Lung (tissue), 12 donors: ENCODE data around the gene CANT1. TPM values are rescaled to one million over a fixed set of nuclear protein-coding genes. Genes with fewer than 3 reads are reported as not detected.

Experiments used
- ATAC-seq: fragments of 200-7000 bp; cut with Tn5 transposase; one replicate; pipeline ENCODE4 v1.9.1; 2020; ENCODE audit warnings: moderate number of reproducible peaks; ENCODE audit not compliant: insufficient read depth, low FRiP score
- DNase-seq, 3 donors: peaks; one replicate each; pipeline ENCODE4 v3.0.0-alpha.2; 2013 to 2017
- H3K27ac ChIP-seq, 2 donors: one replicate each; pipeline ENCODE4 v1.5.1; 2013; ENCODE audit warnings: mild to moderate bottlenecking in 2 of 2, moderate library complexity in 2 of 2, control low read depth in 1 of 2, inconsistent platforms in 1 of 2, low read depth in 1 of 2, low read length in 1 of 2
- H3K27me3 ChIP-seq, 3 donors: one replicate each; pipeline ENCODE4 v1.5.1; 2013; ENCODE audit warnings: low read length in 2 of 3; ENCODE audit not compliant: control insufficient read depth in 3 of 3, insufficient read depth in 3 of 3
- H3K36me3 ChIP-seq, 4 donors: one replicate each; pipeline ENCODE4 v1.5.1; 2013; ENCODE audit warnings: low read length in 4 of 4, mild to moderate bottlenecking in 1 of 4, moderate library complexity in 1 of 4; ENCODE audit not compliant: control insufficient read depth in 4 of 4, insufficient read depth in 4 of 4
- H3K4me1 ChIP-seq, 5 donors: one replicate each; pipeline ENCODE4 v1.5.1; 2013; ENCODE audit warnings: low read length in 5 of 5, mild to moderate bottlenecking in 2 of 5, moderate library complexity in 1 of 5; ENCODE audit not compliant: control insufficient read depth in 5 of 5, insufficient read depth in 5 of 5
- H3K4me3 ChIP-seq: one replicate; pipeline ENCODE4 v1.5.1; 2013; ENCODE audit warnings: mild to moderate bottlenecking, control low read depth, moderate library complexity
- H3K9ac ChIP-seq, 2 donors: one replicate each; pipeline ENCODE4 v1.5.1; 2013; ENCODE audit warnings: low read length in 2 of 2, control low read depth in 1 of 2; ENCODE audit not compliant: insufficient read depth in 1 of 2
- H3K9me3 ChIP-seq, 4 donors: one replicate each; pipeline ENCODE4 v1.5.1; 2013; ENCODE audit warnings: low read length in 3 of 4, mild to moderate bottlenecking in 1 of 4, moderate library complexity in 1 of 4; ENCODE audit not compliant: control insufficient read depth in 4 of 4, insufficient read depth in 3 of 4
- WGBS, 2 donors: extraction: QIAGEN DNeasy Blood & Tissue Kit; methylation state at CpG; one replicate each; pipeline ENCODE4 v1.1.7; 2013; 5-methylcytosine and 5-hydroxymethylcytosine counted together
- polyA plus RNA-seq, 2 donors: library from polyadenylated mRNA; stranded (reverse); fragments of 200-250 nt; gene quantifications; one replicate each; pipeline ENCODE4 v1.2.1, GENCODE V29; 2013
- total RNA-seq, 2 donors: library from RNA; depleted of rRNA in 1 of 2; stranded (reverse); fragments of >200 nt in 1 of 2; gene quantifications; one replicate each; pipeline ENCODE4 v1.2.1, GENCODE V29; 2014 to 2021
- TF ChIP-seq, protein P1 (sequence below): IDR thresholded peaks from 2 replicates; pipeline ENCODE4 v1.5.1; 2012; ENCODE audit warnings: mild to moderate bottlenecking; ENCODE audit errors: control extremely low read depth, extremely low read depth
- donor health status: control.
- donor health status: control.
- donor health status: Bipolar disorder and iron deficiency.
- donor health status: healthy.
- donor health status: DM: yes; HTN: yes; CAD: no.

CANT1 gene
- total and polyA plus RNA-seq, 4 donors, result 8.5 to 75.8 (median 48.7) TPM

DNA sequence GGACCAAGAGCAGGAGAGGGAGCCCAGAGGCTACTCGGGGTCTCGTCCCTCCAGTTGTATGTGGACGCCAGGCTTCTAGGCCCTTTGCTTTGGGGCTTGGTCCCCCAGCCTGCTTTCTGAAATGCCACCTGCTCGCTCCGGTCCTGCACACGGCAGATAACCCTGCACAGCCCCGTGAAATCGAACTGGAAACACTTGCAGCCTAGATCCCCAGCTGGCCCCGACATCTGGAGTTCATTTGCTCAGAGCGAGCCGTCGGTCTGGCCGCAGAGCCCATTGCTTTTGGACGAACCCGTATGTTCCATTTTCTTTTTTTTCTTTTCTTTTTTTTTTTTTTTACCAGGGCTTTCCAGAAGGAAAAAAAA, 37.3 kb upstream of the CANT1 start:
- Histone ChIP-seq H3K36me3 (peaks cover 0 to 3% (median 0%) of the 10 kb centered on the region in 4 donors), H3K9me3 (no peaks in the 10 kb centered on the region), H3K27ac (no peak overlapping the region), H3K4me1 (peaks cover 0 to 9% (median 0%) of the 10 kb centered on the region in 5 donors), H3K9ac (no peak overlapping the region), H3K27me3 (peaks cover 0 to 7% (median 0%) of the 10 kb centered on the region in 3 donors), H3K4me3 (no peak overlapping the region)
- ATAC-seq (no peak), DNase-seq (no peak)
- TF ChIP-seq, protein P1, sequence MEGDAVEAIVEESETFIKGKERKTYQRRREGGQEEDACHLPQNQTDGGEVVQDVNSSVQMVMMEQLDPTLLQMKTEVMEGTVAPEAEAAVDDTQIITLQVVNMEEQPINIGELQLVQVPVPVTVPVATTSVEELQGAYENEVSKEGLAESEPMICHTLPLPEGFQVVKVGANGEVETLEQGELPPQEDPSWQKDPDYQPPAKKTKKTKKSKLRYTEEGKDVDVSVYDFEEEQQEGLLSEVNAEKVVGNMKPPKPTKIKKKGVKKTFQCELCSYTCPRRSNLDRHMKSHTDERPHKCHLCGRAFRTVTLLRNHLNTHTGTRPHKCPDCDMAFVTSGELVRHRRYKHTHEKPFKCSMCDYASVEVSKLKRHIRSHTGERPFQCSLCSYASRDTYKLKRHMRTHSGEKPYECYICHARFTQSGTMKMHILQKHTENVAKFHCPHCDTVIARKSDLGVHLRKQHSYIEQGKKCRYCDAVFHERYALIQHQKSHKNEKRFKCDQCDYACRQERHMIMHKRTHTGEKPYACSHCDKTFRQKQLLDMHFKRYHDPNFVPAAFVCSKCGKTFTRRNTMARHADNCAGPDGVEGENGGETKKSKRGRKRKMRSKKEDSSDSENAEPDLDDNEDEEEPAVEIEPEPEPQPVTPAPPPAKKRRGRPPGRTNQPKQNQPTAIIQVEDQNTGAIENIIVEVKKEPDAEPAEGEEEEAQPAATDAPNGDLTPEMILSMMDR, result no peak
- WGBS, 2 donors, result 78 to 87% methylated on average over 15 of the region's 15 CpGs

DNA sequence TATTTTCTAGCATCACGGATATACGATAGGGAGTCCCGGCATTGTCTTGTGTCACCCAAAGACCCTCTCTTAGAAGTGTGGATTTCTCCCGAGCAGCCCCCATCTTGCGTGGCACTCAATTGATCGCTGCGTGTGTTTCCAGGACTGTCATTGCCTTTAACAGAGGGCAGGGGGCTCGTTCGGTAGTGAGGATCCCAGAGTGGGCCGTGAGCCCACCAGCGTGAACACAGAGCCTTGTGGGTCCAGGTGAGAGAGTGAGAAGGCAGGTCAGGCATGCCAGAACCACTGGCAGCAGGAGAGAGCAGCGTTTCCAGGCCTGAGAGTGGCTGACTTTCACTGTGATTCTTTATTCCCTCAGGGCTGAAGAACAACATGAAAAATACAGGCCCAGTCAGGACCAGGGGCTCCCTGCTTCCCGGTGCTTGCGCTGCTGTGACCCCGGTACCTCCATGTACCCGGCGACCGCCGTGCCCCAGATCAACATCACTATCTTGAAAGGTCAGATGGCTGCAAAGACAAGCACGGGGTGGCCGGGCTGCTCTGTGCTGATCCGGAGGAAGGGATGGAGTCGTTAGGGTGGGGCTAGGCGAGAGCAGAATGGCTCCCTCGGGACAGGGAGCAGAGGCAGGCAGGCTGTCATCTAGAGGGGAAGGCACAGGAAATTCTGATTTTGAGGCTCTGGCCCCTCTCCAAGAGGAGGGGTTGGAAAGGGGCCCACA, 36.8 kb upstream of the CANT1 start:
- ATAC-seq (no peak), DNase-seq (peak in 1 of 3 donors; percentile 49)
- no peak overlapping the region for H3K9ac ChIP-seq
- H3K4me1 ChIP-seq, result peaks cover 0 to 9% (median 0%) of the 10 kb centered on the region in 5 donors
- peaks cover 0 to 3% (median 0%) of the 10 kb centered on the region in 4 donors for H3K36me3 ChIP-seq
- WGBS, 2 donors, result 60 to 74% methylated on average over 25 of the region's 25 CpGs
- TF ChIP-seq, protein P1, result no peak
- no peak overlapping the region for H3K4me3 ChIP-seq
- peaks cover 0 to 7% (median 0%) of the 10 kb centered on the region in 3 donors for H3K27me3 ChIP-seq
- no peak overlapping the region for H3K27ac ChIP-seq
- H3K9me3 ChIP-seq, result no peaks in the 10 kb centered on the region

DNA sequence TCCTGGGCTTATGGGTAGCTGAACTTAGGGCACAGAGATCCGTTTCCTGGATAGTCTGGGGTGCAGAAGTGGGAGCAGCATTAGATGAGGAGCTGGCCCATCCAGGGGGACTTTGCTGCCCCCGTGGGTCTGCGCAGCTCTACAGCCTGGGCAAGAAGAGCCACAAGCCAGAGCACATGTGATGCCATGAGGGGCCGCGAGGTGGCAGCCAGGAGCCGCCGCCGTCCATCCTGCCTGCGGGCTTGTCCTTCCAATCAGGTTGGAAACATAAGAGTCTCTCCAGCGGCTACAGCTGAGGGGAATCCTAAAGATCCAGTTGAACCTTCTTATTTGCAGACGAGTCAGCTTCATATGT, 36.3 kb upstream of the CANT1 start:
- Histone ChIP-seq H3K27ac (no peak overlapping the region), H3K9ac (no peak overlapping the region)
- WGBS, 2 donors, result 2 to 4% methylated on average over 11 of the region's 11 CpGs

More for the DNA sequence above, 36.3 kb upstream of the CANT1 start:
- TF ChIP-seq, protein P1, result peak; percentile 82
- Histone ChIP-seq H3K27me3 (peaks cover 0 to 7% (median 0%) of the 10 kb centered on the region in 3 donors), H3K9me3 (no peaks in the 10 kb centered on the region), H3K4me3 (no peak overlapping the region), H3K36me3 (peaks cover 0 to 3% (median 0%) of the 10 kb centered on the region in 4 donors), H3K4me1 (peaks cover 0 to 9% (median 0%) of the 10 kb centered on the region in 5 donors)
- ATAC-seq (no peak), DNase-seq (peak; percentile 69 to 80 (median 75))
